ENCODE data around the gene REM1. TPM values are rescaled to one million over a fixed set of nuclear protein-coding genes. Genes with fewer than 3 reads are reported as not detected.
"Not testable (repeated sequence)": the region's sequence is repeated elsewhere in the genome, so short reads cannot be mapped to it uniquely, and the experiment has no call there.

REM1 gene
- total RNA-seq, 4 donors from 2014 or later: 0.57 to 2.3 (median 0.64) TPM; not detected in 1

GRCh38 chr20:31500527-31500926 lies 25.4 kb downstream of the REM1 start:
- no peak for DNase-seq (ENCODE audit: low spot score in 2 of 2)
- Histone ChIP-seq H3K36me3 (no peaks in the 10 kb centered on the region), H3K4me3 (no peak overlapping the region), H3K9me3 (no peaks in the 10 kb centered on the region), H3K27me3 (no peaks in the 10 kb centered on the region), H3K27ac (no peak overlapping the region), H3K4me1 (peaks cover 14% of the 10 kb centered on the region)
- 50% methylated on average over 1 of the region's 1 CpG for WGBS
- no peak for TF ChIP-seq POLR2A (IDR thresholded peaks at IDR 0.05)

DNA sequence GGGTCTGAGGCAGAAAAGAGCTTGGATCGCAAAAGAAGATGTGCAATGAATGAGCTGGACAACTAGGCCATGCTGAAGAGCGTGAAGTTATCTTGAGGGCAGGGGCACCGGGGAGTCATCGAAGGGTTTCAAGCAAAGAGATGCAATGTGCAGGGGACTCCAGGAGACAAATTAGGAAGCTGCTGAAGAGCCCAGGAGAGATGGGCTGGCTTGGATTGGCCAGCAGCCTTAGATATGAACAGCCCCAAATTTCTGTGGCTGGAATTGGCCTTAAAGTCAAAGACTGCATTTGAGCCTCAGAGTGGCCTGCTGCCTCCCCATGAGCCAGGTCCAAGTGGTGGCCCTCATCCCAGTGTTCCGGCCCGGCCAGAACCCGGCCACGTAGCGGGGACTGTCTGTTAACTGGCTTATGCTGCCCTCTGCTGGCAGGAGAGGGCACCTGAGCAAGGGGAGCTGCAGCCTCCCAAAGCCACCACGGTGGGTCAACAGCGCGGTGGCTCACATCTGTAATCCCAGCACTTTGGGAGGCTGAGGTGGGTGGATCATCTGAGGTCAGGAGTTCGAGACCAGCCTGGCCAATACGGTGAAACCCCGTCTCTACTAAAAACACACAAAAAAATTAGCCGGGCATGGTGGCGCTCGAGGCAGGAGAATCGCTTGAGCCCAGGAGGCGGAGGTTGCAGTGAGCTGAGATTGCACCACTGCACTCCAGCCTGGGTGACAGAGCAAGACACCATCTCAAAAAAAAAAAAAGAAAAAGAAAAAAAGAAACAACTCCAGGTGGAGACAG lies 28.0 kb downstream of the REM1 start:
- not testable (repeated sequence) for H3K27me3 ChIP-seq, H3K4me1 ChIP-seq, H3K9me3 ChIP-seq, H3K36me3 ChIP-seq, H3K27ac ChIP-seq, H3K4me3 ChIP-seq
- 33% methylated on average over 20 of the region's 20 CpGs for WGBS
- DNase-seq (ENCODE audit: low spot score in 2 of 2): peak; percentile 89 to 90
- TF ChIP-seq, protein P1, sequence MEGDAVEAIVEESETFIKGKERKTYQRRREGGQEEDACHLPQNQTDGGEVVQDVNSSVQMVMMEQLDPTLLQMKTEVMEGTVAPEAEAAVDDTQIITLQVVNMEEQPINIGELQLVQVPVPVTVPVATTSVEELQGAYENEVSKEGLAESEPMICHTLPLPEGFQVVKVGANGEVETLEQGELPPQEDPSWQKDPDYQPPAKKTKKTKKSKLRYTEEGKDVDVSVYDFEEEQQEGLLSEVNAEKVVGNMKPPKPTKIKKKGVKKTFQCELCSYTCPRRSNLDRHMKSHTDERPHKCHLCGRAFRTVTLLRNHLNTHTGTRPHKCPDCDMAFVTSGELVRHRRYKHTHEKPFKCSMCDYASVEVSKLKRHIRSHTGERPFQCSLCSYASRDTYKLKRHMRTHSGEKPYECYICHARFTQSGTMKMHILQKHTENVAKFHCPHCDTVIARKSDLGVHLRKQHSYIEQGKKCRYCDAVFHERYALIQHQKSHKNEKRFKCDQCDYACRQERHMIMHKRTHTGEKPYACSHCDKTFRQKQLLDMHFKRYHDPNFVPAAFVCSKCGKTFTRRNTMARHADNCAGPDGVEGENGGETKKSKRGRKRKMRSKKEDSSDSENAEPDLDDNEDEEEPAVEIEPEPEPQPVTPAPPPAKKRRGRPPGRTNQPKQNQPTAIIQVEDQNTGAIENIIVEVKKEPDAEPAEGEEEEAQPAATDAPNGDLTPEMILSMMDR (IDR thresholded peaks at IDR 0.05): peak; percentile 94 to 97

- DNase-seq (ENCODE audit: low spot score in 2 of 2): no peak
- Histone ChIP-seq H3K4me1 (no peaks in the 10 kb centered on the region), H3K27me3 (no peaks in the 10 kb centered on the region), H3K36me3 (no peaks in the 10 kb centered on the region), H3K4me3 (no peak overlapping the region), H3K27ac (no peak overlapping the region), H3K9me3 (no peaks in the 10 kb centered on the region)
- WGBS: 95% methylated on average over 1 of the region's 1 CpG
- TF ChIP-seq, protein P1 (IDR thresholded peaks at IDR 0.05): no peak
- TF ChIP-seq POLR2AphosphoS5 (IDR thresholded peaks at IDR 0.05): no peak
- no peak for TF ChIP-seq EP300 (IDR thresholded peaks at IDR 0.05)
- no peak for TF ChIP-seq POLR2A (IDR thresholded peaks at IDR 0.05)
Measured at GRCh38 chr20:31505903-31506302, 30.8 kb downstream of the REM1 start.

DNA sequence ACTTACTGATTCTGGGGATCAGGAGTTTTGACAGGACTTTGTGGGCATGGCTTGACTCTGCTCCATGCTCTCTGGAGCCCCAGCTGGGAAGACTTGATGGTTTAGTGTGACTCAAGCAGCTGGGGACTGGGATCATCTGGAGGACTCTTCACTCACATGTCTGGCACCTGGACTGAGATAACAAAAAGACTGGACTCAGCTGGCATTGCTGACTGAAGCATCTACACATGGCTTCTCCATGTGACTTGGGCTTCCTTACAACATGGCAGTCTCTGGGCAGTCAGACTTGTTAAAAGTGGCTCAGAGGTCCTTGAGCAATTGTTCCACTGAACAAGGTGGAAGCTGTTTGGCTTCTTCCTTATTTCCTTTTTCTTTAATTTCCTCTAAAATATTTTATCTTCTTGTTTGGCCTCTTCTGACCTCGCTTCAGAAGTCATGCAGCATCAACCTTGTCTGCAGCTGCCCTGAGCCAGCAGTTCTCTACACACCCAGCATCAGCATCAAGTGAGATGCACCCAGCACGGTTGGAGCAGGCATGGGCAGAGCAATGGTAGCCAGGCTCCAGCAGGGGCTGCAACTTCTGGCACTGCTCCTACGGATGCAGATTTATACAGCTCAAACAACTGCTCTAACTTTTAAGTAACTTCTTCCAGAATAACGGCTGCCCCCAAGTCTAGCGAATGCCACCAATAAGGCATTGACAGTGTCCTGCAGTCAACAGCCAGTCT lies 33.6 kb downstream of the REM1 start:
- peaks cover 2% of the 10 kb centered on the region for H3K4me1 ChIP-seq

GRCh38 chr20:31514154-31515071 lies 39.3 kb downstream of the REM1 start, which contains the start of gene HM13:
TSS of gene HM13 (plus strand) at chr20:31514442. CDS start at chr20:31514552, 110 bp downstream.
- DNase-seq (ENCODE audit: low spot score in 2 of 2): peak; percentile 94
- TF ChIP-seq EP300 (IDR thresholded peaks at IDR 0.05) (no peak), POLR2A (IDR thresholded peaks at IDR 0.05) (peak in 1 of 2 donors; percentile 50), POLR2AphosphoS5 (IDR thresholded peaks at IDR 0.05) (peak in 2 of 3 donors; percentile 50 to 84)
- TF ChIP-seq, protein P1 (IDR thresholded peaks at IDR 0.05): peak; percentile 96 to 98
- Histone ChIP-seq H3K36me3 (no peaks in the 10 kb centered on the region), H3K27me3 (no peaks in the 10 kb centered on the region), H3K9me3 (no peaks in the 10 kb centered on the region), H3K4me1 (peaks cover 37% of the 10 kb centered on the region), H3K4me3 (peak within 1 kb of the TSS; percentile 97), H3K27ac (peak within 1 kb of the TSS; percentile 83)
- WGBS: under 1% methylated on average over 30 of the region's 86 CpGs

More for the DNA sequence above, 33.6 kb downstream of the REM1 start:
- Histone ChIP-seq H3K9me3 (no peaks in the 10 kb centered on the region), H3K27ac (no peak overlapping the region), H3K4me3 (no peak overlapping the region), H3K36me3 (no peaks in the 10 kb centered on the region), H3K27me3 (no peaks in the 10 kb centered on the region)
- no peak for DNase-seq (ENCODE audit: low spot score in 2 of 2)
- no peak for TF ChIP-seq EP300 (IDR thresholded peaks at IDR 0.05)
- TF ChIP-seq, protein P1 (IDR thresholded peaks at IDR 0.05): no peak
- TF ChIP-seq POLR2AphosphoS5 (IDR thresholded peaks at IDR 0.05): no peak
- no peak for TF ChIP-seq POLR2A (IDR thresholded peaks at IDR 0.05)
- WGBS: 87% methylated on average over 5 of the region's 5 CpGs

Measured in suprapubic skin (tissue), 4 donors.